Mesenchymal stem cell (in vitro differentiated cells and primary cell): Measurements from ENCODE around the gene SCARF2.
"Not testable (repeated sequence)": the region's sequence is repeated elsewhere in the genome, so short reads cannot be mapped to it uniquely, and the experiment has no call there.

ENCODE experiments used
- DNase-seq: peaks from one replicate; pipeline ENCODE4 v3.0.0-alpha.2; 2013
- H2AFZ ChIP-seq: one replicate; pipeline ENCODE4 v1.6.1; 2013; ENCODE audit warnings: low read depth, mild to moderate bottlenecking, control low read depth, inconsistent platforms, low read length, moderate library complexity
- H2AK5ac ChIP-seq: 2 replicates; pipeline ENCODE4 v1.6.1; 2013; ENCODE audit warnings: low read length, moderate library complexity, mild to moderate bottlenecking, inconsistent platforms; ENCODE audit not compliant: severe bottlenecking
- H2BK120ac ChIP-seq: one replicate; pipeline ENCODE4 v1.6.1; 2013; ENCODE audit warnings: low read depth, mild to moderate bottlenecking, inconsistent platforms, low read length, moderate library complexity
- H2BK12ac ChIP-seq, 2 experiments: one replicate each; pipeline ENCODE4 v1.6.1; 2013; ENCODE audit warnings: inconsistent platforms in 2 of 2, low read length in 2 of 2, mild to moderate bottlenecking in 2 of 2, moderate library complexity in 2 of 2, control low read depth in 1 of 2
- H2BK15ac ChIP-seq: one replicate; pipeline ENCODE4 v1.6.1; 2013; ENCODE audit warnings: mild to moderate bottlenecking, low read depth, inconsistent platforms; ENCODE audit not compliant: poor library complexity, severe bottlenecking
- H2BK5ac ChIP-seq: 2 replicates; pipeline ENCODE4 v1.6.1; 2013; ENCODE audit warnings: low read depth, mild to moderate bottlenecking, low read length, control low read depth, inconsistent platforms; ENCODE audit not compliant: poor library complexity, severe bottlenecking
- H3K14ac ChIP-seq, 2 experiments: one replicate each; pipeline ENCODE4 v1.6.1; 2013; ENCODE audit warnings: inconsistent platforms in 2 of 2, low read length in 2 of 2, control low read depth in 1 of 2, mild to moderate bottlenecking in 1 of 2, moderate library complexity in 1 of 2
- H3K18ac ChIP-seq, 2 experiments: one replicate each; pipeline ENCODE4 v1.6.1; 2013; ENCODE audit warnings: inconsistent platforms in 2 of 2, low read length in 2 of 2, control low read depth in 1 of 2, low read depth in 1 of 2, mild to moderate bottlenecking in 1 of 2
- H3K23ac ChIP-seq, 2 experiments: one replicate each; pipeline ENCODE4 v1.6.1; 2013; ENCODE audit warnings: inconsistent platforms in 2 of 2, low read length in 2 of 2, mild to moderate bottlenecking in 2 of 2, moderate library complexity in 2 of 2, control low read depth in 1 of 2
- H3K27ac ChIP-seq: 2 replicates; pipeline ENCODE4 v1.5.1; 2013; ENCODE audit warnings: mild to moderate bottlenecking, moderate library complexity, low read length, control low read depth, inconsistent platforms; ENCODE audit not compliant: poor library complexity, severe bottlenecking
- H3K27me3 ChIP-seq, 2 experiments: 2 replicates each; pipeline versions ENCODE4 v1.6.1 to v1.7.0; 2013; ENCODE audit warnings: low read length in 2 of 2, mild to moderate bottlenecking in 2 of 2, moderate library complexity in 2 of 2, control low read depth in 1 of 2, inconsistent platforms in 1 of 2; ENCODE audit not compliant: control insufficient read depth in 1 of 2, insufficient read depth in 1 of 2
- H3K36me3 ChIP-seq, 2 experiments: 2 replicates each; pipeline versions ENCODE4 v1.6.1 to v1.7.0; 2013; ENCODE audit warnings: low read length in 2 of 2, control low read depth in 1 of 2, inconsistent platforms in 1 of 2, low read depth in 1 of 2, mild to moderate bottlenecking in 1 of 2; ENCODE audit not compliant: insufficient read depth in 2 of 2, control insufficient read depth in 1 of 2
- H3K4ac ChIP-seq, 2 experiments: one replicate each; pipeline ENCODE4 v1.6.1; 2013; ENCODE audit warnings: inconsistent platforms in 2 of 2, low read length in 2 of 2, mild to moderate bottlenecking in 2 of 2, moderate library complexity in 2 of 2, control low read depth in 1 of 2, low read depth in 1 of 2
- H3K4me1 ChIP-seq: 2 replicates; pipeline ENCODE4 v1.6.1; 2013; ENCODE audit warnings: low read depth, low read length, control low read depth; ENCODE audit not compliant: control insufficient read depth, insufficient read depth
- H3K4me2 ChIP-seq: 2 replicates; pipeline ENCODE4 v1.6.1; 2013; ENCODE audit warnings: low read length, mild to moderate bottlenecking, inconsistent platforms; ENCODE audit not compliant: poor library complexity, severe bottlenecking
- H3K4me3 ChIP-seq, 2 experiments: 2 replicates each; pipeline versions ENCODE4 v1.5.1 to v1.7.0; 2013; ENCODE audit warnings: low read length in 2 of 2, mild to moderate bottlenecking in 2 of 2, control low read depth in 1 of 2, low read depth in 1 of 2; ENCODE audit not compliant: insufficient read depth in 1 of 2
- H3K79me1 ChIP-seq: replicated peaks from 2 replicates; pipeline ENCODE4 v1.6.1; 2013; ENCODE audit warnings: mild to moderate bottlenecking, control low read depth, low read length, inconsistent platforms; ENCODE audit not compliant: poor library complexity, severe bottlenecking
- H3K9ac ChIP-seq: 2 replicates; pipeline ENCODE4 v1.7.0; 2013; ENCODE audit warnings: mild to moderate bottlenecking, low read length, moderate library complexity
- H3K9me3 ChIP-seq: 2 replicates; pipeline ENCODE4 v1.7.0; 2013; ENCODE audit warnings: mild to moderate bottlenecking, low read length; ENCODE audit not compliant: control insufficient read depth
- H4K8ac ChIP-seq: one replicate; pipeline ENCODE4 v1.6.1; 2013; ENCODE audit warnings: inconsistent platforms, mild to moderate bottlenecking, low read length, moderate library complexity
- H4K91ac ChIP-seq: one replicate; pipeline ENCODE4 v1.6.1; 2013; ENCODE audit warnings: mild to moderate bottlenecking, low read length, inconsistent platforms
- WGBS: methylation state at CpG from one replicate; pipeline ENCODE4 v1.1.7; 2013; ENCODE audit warnings: mixed read lengths; 5-methylcytosine and 5-hydroxymethylcytosine counted together

SCARF2 gene

GRCh38 chr22:20483143-20483506 lies 45.5 kb upstream of the SCARF2 start:
- H3K9me3 ChIP-seq, H2BK120ac ChIP-seq, H3K4me1 ChIP-seq, H3K14ac ChIP-seq, H3K18ac ChIP-seq, H3K9ac ChIP-seq, H3K4me3 ChIP-seq, H3K4me2 ChIP-seq, H4K91ac ChIP-seq, H2BK15ac ChIP-seq, H2BK5ac ChIP-seq, H3K4ac ChIP-seq, H2AFZ ChIP-seq, H4K8ac ChIP-seq, H2BK12ac ChIP-seq, H3K27ac ChIP-seq, H3K23ac ChIP-seq, H3K27me3 ChIP-seq, DNase-seq, H2AK5ac ChIP-seq: not testable (repeated sequence)
- 98% methylated on average over 7 of the region's 7 CpGs for WGBS
- peaks cover 15% of the 10 kb centered on the region for H3K79me1 ChIP-seq
- H3K36me3 ChIP-seq: peaks cover 20 to 23% of the 10 kb centered on the region in 2 experiments

DNA sequence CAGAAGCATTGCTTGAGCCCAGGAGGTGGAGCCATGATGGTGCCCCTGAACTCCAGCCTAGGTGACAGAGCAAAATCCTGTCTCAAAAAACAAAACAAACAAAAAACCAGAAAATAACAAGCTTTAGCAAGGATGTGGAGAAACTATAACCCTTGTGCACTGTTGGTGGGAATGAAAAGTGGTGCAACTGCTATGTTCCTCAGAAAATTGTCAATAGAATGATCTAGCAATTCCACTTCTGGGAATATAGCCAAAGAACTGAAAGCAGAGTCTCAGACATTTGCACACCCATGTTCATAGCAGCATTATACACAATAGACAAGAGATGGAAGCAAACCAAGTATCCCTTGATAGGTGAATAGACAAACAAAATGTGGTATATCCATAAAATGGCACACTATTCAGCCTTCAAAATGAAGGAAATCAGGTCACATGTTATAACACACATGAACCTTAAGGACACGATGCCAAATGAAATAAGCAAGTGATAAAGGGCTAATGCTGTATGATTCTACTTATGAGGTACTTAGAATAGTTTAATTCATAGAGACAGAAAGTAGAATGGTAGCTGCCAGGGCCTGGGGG lies 42.1 kb upstream of the SCARF2 start:
- H3K79me1 ChIP-seq: peaks cover 10% of the 10 kb centered on the region
- H2BK5ac ChIP-seq: no peak overlapping the region
- H4K91ac ChIP-seq: no peak overlapping the region
- no peak overlapping the region for H3K14ac ChIP-seq
- H3K4me1 ChIP-seq: peaks cover 2% of the 10 kb centered on the region
- no peak overlapping the region for H2BK12ac ChIP-seq
- no peak overlapping the region for H3K4ac ChIP-seq
- no peak overlapping the region for H2BK120ac ChIP-seq
- H3K23ac ChIP-seq: no peak overlapping the region
- no peak overlapping the region for H3K27ac ChIP-seq
- WGBS: 100% methylated on average over 1 of the region's 1 CpG
- no peak overlapping the region for H2AFZ ChIP-seq
- no peak overlapping the region for H4K8ac ChIP-seq
- no peak overlapping the region for H3K4me3 ChIP-seq
- H3K18ac ChIP-seq: no peak overlapping the region
- no peak for DNase-seq
- no peak overlapping the region for H2BK15ac ChIP-seq
- peaks cover 13 to 17% of the 10 kb centered on the region in 2 experiments for H3K36me3 ChIP-seq
- no peak overlapping the region for H3K9ac ChIP-seq
- no peak overlapping the region for H2AK5ac ChIP-seq
- H3K9me3 ChIP-seq: no peaks in the 10 kb centered on the region
- H3K4me2 ChIP-seq: no peak overlapping the region
- no peaks in the 10 kb centered on the region for H3K27me3 ChIP-seq

GRCh38 chr22:20478059-20478458 lies 40.4 kb upstream of the SCARF2 start:
- not testable (repeated sequence) for H2BK120ac ChIP-seq, H3K9ac ChIP-seq, H3K27me3 ChIP-seq, H3K4me3 ChIP-seq, H3K27ac ChIP-seq, H2BK15ac ChIP-seq, H2BK12ac ChIP-seq, H2AFZ ChIP-seq, H3K4me1 ChIP-seq, H3K23ac ChIP-seq, H3K79me1 ChIP-seq, DNase-seq, H3K18ac ChIP-seq, H3K4ac ChIP-seq, H4K91ac ChIP-seq, H3K14ac ChIP-seq, H3K4me2 ChIP-seq, H4K8ac ChIP-seq, H2AK5ac ChIP-seq, H2BK5ac ChIP-seq, H3K36me3 ChIP-seq, H3K9me3 ChIP-seq
- no CpG with 5 or more reads among the region's 6 CpGs for WGBS

GRCh38 chr22:20475569-20475968 lies 37.9 kb upstream of the SCARF2 start:
- not testable (repeated sequence) for H3K27me3 ChIP-seq
- 98% methylated on average over 12 of the region's 12 CpGs for WGBS

More at GRCh38 chr22:20475569-20475968, 37.9 kb upstream of the SCARF2 start:
- H2BK12ac ChIP-seq, H3K4me1 ChIP-seq, H2AK5ac ChIP-seq, H2BK15ac ChIP-seq, H2AFZ ChIP-seq, H4K8ac ChIP-seq, H3K9me3 ChIP-seq, H3K9ac ChIP-seq, H2BK120ac ChIP-seq, H3K4ac ChIP-seq, H4K91ac ChIP-seq, DNase-seq, H3K14ac ChIP-seq, H3K4me3 ChIP-seq, H3K4me2 ChIP-seq, H3K23ac ChIP-seq, H3K79me1 ChIP-seq, H2BK5ac ChIP-seq, H3K27ac ChIP-seq, H3K18ac ChIP-seq: not testable (repeated sequence)
- peaks cover 11 to 13% of the 10 kb centered on the region in 2 experiments for H3K36me3 ChIP-seq
